ENCODE data around the gene MTFR1L. TPM values are rescaled to one million over a fixed set of nuclear protein-coding genes. Genes with fewer than 3 reads are reported as not detected.

The MTFR1L gene
- total RNA-seq, 1 donor from 2014 or later, result 15.0 TPM

DNA sequence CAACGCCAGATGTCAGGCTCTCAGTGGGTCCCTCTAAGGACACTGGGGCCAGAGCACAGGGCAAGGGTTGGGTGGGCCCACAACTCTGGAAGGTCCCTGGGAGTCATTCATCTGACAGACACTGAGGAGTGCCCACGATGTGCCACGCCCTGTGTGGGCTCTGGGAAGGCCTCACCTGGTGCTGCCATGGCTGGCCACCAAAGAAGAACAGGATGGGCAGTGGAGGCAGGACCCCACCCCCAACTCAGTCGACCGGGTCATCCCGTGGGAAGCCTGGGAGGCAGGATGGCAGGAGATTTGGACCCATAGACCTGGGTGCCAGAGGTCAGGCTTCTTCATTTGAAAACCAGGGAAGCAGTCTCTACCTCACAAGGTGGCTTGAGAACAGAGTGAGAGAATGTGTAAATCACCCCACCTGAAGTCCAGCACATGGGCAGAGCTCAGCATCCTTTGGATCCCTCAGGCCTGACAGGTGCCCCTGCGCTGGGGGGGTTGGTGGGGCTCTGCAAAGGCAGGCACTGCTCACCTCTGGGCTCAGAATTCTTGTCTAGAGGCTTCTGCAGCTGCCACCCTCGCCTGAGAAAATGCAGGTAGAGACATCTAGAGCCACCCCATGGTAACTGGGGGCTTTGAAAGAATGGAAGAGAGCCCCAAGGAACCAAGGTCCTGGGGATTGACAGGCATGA lies 20.9 kb upstream of the MTFR1L start:
- Histone ChIP-seq H3K27me3 (ENCODE audit: control insufficient read depth, insufficient read depth, low read length) (peaks cover under 1% of the 10 kb centered on the region), H3K36me3 (ENCODE audit: control insufficient read depth, insufficient read depth, low read length) (no peaks in the 10 kb centered on the region), H3K4me3 (ENCODE audit: low read depth, low read length) (no peak overlapping the region)
- no peak for FAIRE-seq
- DNase-seq (ENCODE audit: low read depth), result no peak
- no peak for TF ChIP-seq CTCF (IDR thresholded peaks at IDR 0.05; ENCODE audit: insufficient read depth, low read length, severe bottlenecking)

GRCh38 chr1:25799352-25799934 lies 20.3 kb upstream of the MTFR1L start:
- TF ChIP-seq CTCF (IDR thresholded peaks at IDR 0.05; ENCODE audit: insufficient read depth, low read length, severe bottlenecking), result no peak
- FAIRE-seq, result no peak

GRCh38 chr1:25799935-25800702 lies 19.6 kb upstream of the MTFR1L start, which contains the start of gene SELENON:
SELENON (plus strand) TSS chr1:25800193; CDS start chr1:25800231, 38 bp downstream.
- FAIRE-seq, result no peak
- no peak for DNase-seq (ENCODE audit: low read depth)
- peak within 1 kb of the TSS; percentile 53 for H3K4me3 ChIP-seq (ENCODE audit: low read depth, low read length)
- no peaks in the 10 kb centered on the region for H3K27me3 ChIP-seq (ENCODE audit: control insufficient read depth, insufficient read depth, low read length)
- peaks cover 4% of the 10 kb centered on the region for H3K36me3 ChIP-seq (ENCODE audit: control insufficient read depth, insufficient read depth, low read length)
- no peak for TF ChIP-seq CTCF (IDR thresholded peaks at IDR 0.05; ENCODE audit: insufficient read depth, low read length, severe bottlenecking)

More at GRCh38 chr1:25799352-25799934, 20.3 kb upstream of the MTFR1L start:
- H3K4me3 ChIP-seq (ENCODE audit: low read depth, low read length), result peak overlapping the region; percentile 44
- H3K36me3 ChIP-seq (ENCODE audit: control insufficient read depth, insufficient read depth, low read length), result no peaks in the 10 kb centered on the region
- no peak for DNase-seq (ENCODE audit: low read depth)
- H3K27me3 ChIP-seq (ENCODE audit: control insufficient read depth, insufficient read depth, low read length), result no peaks in the 10 kb centered on the region

DNA sequence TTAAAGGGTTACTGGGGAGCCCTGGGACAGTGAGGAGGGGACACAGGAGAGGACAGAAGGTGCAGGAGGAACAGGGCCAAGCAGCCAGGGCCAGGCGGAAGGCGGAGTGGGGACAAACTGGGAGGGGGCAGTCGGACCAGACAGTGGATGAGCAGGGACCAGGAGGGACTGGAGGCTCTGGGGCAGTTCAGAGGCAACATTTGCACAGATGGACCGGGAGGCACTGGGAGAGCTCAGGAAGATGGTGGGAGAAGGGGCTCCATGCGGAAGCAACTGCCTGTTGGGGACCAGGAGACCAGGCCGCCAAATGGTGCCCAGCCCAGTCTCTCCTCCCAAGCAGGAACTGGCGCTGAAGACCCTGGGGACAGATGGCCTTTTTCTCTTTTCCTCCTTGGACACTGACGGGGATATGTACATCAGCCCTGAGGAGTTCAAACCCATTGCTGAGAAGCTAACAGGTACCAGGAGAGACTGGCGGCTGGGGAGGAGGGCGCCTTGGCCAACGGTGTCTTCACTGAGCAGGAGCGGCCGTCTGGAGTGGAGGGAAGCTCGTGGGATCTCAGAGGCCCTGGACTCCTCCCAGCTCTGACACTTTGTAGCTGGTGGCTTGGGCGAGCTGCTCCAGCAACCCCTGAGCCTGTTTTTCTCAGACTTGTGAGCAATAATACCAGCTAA lies 18.9 kb upstream of the MTFR1L start:
- Histone ChIP-seq H3K27me3 (ENCODE audit: control insufficient read depth, insufficient read depth, low read length) (no peaks in the 10 kb centered on the region), H3K4me3 (ENCODE audit: low read depth, low read length) (peak overlapping the region; percentile 53), H3K36me3 (ENCODE audit: control insufficient read depth, insufficient read depth, low read length) (peaks cover 9% of the 10 kb centered on the region)
- DNase-seq (ENCODE audit: low read depth) (no peak), FAIRE-seq (no peak)
- no peak for TF ChIP-seq CTCF (IDR thresholded peaks at IDR 0.05; ENCODE audit: insufficient read depth, low read length, severe bottlenecking)

DNA sequence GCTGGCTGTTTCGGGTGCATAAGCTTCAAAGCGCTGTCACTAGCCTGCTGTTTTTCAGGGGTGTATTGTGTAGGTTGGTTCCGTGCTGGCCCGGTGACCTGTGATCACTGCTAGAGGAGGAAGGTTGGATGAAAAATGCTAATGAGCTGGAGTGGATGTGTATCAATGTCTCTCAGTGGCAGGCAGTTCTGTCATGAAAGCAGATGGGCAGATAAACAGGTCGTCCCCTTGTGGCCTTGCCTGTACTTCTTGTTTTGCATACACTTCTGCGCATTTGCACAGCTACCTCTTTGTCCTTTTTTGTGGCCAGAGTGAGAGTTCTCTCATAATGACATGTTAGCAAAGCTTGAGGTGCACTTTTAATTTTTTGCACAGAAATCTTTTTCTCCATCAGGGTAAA lies 16.8 kb upstream of the MTFR1L start:
- no peak for FAIRE-seq
- Histone ChIP-seq H3K36me3 (ENCODE audit: control insufficient read depth, insufficient read depth, low read length) (peaks cover 12% of the 10 kb centered on the region), H3K27me3 (ENCODE audit: control insufficient read depth, insufficient read depth, low read length) (no peaks in the 10 kb centered on the region), H3K4me3 (ENCODE audit: low read depth, low read length) (no peak overlapping the region)
- DNase-seq (ENCODE audit: low read depth), result no peak
- no peak for TF ChIP-seq CTCF (IDR thresholded peaks at IDR 0.05; ENCODE audit: insufficient read depth, low read length, severe bottlenecking)

All from bronchial epithelial cell (primary cell).